MM.1S (cell line): ENCODE measurements around the gene TCOF1.

ENCODE experiments used
- DNase-seq: peaks from one replicate; pipeline ENCODE4 v3.0.0-alpha.2; 2015
- H2AFZ ChIP-seq: fragments of 300-600 bp; sonication (generic); 2 replicates; pipeline ENCODE4 v1.6.0; 2016; ENCODE audit warnings: antibody characterized with exemption, low read length
- H3F3A ChIP-seq: fragments of 300-600 bp; sonication (generic); 2 replicates; pipeline ENCODE4 v1.6.1; 2016; ENCODE audit warnings: mild to moderate bottlenecking, antibody characterized with exemption, low read length, moderate library complexity, mixed read lengths; ENCODE audit not compliant: insufficient read depth
- H3K27ac ChIP-seq: fragments of 300-600 bp; sonication (generic); 2 replicates; pipeline ENCODE4 v1.5.1; 2016; ENCODE audit warnings: mild to moderate bottlenecking, low read length
- H3K27me3 ChIP-seq: fragments of 300-600 bp; sonication (generic); replicated peaks from 2 replicates; pipeline ENCODE4 v1.6.0; 2016; ENCODE audit warnings: low read length; ENCODE audit not compliant: insufficient read depth
- H3K36me3 ChIP-seq: fragments of 300-600 bp; sonication (generic); replicated peaks from 2 replicates; pipeline ENCODE4 v1.6.1; 2016; ENCODE audit warnings: mild to moderate bottlenecking, low read length, mixed read lengths; ENCODE audit not compliant: insufficient read depth
- H3K4me1 ChIP-seq: fragments of 300-600 bp; sonication (generic); 2 replicates; pipeline ENCODE4 v1.6.1; 2016; ENCODE audit warnings: low read length, mixed read lengths
- H3K4me2 ChIP-seq: fragments of 300-600 bp; sonication (generic); 2 replicates; pipeline ENCODE4 v1.6.0; 2016; ENCODE audit warnings: low read depth, low read length
- H3K4me3 ChIP-seq: fragments of 300-600 bp; sonication (generic); 2 replicates; pipeline ENCODE4 v1.5.1; 2016; ENCODE audit warnings: low read length, mixed read lengths
- H3K79me2 ChIP-seq: fragments of 300-600 bp; sonication (generic); 2 replicates; pipeline ENCODE4 v1.6.1; 2016; ENCODE audit warnings: mixed run types, low read length, mixed read lengths
- H3K9ac ChIP-seq: fragments of 300-600 bp; sonication (generic); 2 replicates; pipeline ENCODE4 v1.6.1; 2016; ENCODE audit warnings: low read length, mixed read lengths
- H3K9me2 ChIP-seq: fragments of 300-600 bp; sonication (generic); replicated peaks from 2 replicates; pipeline ENCODE4 v1.6.1; 2016; ENCODE audit warnings: mild to moderate bottlenecking, low read length, mixed read lengths; ENCODE audit not compliant: insufficient read depth
- H3K9me3 ChIP-seq: fragments of 300-600 bp; sonication (generic); replicated peaks from 2 replicates; pipeline ENCODE4 v1.6.1; 2016; ENCODE audit warnings: mild to moderate bottlenecking, low read length, mixed read lengths; ENCODE audit not compliant: insufficient read depth
- H4K20me1 ChIP-seq: fragments of 300-600 bp; sonication (generic); 2 replicates; pipeline ENCODE4 v1.6.1; 2016; ENCODE audit warnings: mild to moderate bottlenecking, low read length, moderate library complexity, mixed read lengths; ENCODE audit not compliant: insufficient read depth
- CTCF ChIP-seq: fragments of 300-600 bp; sonication (generic); IDR thresholded peaks from 2 replicates; pipeline ENCODE4 v1.5.1; 2016; ENCODE audit warnings: antibody characterized with exemption, low read length, mixed read lengths
- EZH2 ChIP-seq: fragments of 300-600 bp; sonication (generic); optimal IDR thresholded peaks from 2 replicates; pipeline ENCODE3; 2017; ENCODE audit warnings: low read depth, mild to moderate bottlenecking, antibody characterized with exemption, low read length, mixed read lengths
- EZH2phosphoT487 ChIP-seq: fragments of 300-600 bp; sonication (generic); IDR thresholded peaks from 2 replicates; pipeline ENCODE4 v1.6.1; 2018; ENCODE audit warnings: antibody characterized with exemption, low read length

Gene TCOF1

GRCh38 chr5:150410524-150411244, 53.2 kb downstream of the TCOF1 start:
- Histone ChIP-seq H3F3A (peaks cover 21% of the 10 kb centered on the region), H3K4me2 (peak overlapping the region; percentile 94), H2AFZ (no peak overlapping the region), H3K9ac (peak overlapping the region; percentile 95), H3K9me2 (no peaks in the 10 kb centered on the region), H3K4me1 (peaks cover 20% of the 10 kb centered on the region), H3K27ac (peak overlapping the region; percentile 93), H3K79me2 (peaks cover 63% of the 10 kb centered on the region), H3K4me3 (peak overlapping the region; percentile 89), H3K36me3 (peaks cover 4% of the 10 kb centered on the region), H3K9me3 (no peaks in the 10 kb centered on the region), H3K27me3 (no peaks in the 10 kb centered on the region), H4K20me1 (0 out of 2 replicates have a peak, but pooled peaks cover 4% of the 10 kb centered on the region)
- TF ChIP-seq EZH2 (no peak), EZH2phosphoT487 (no peak), CTCF (no peak)
- DNase-seq, result peak; percentile 80

GRCh38 chr5:150411245-150411979, 53.9 kb downstream of the TCOF1 start:
- no peak for TF ChIP-seq CTCF
- TF ChIP-seq EZH2, result no peak
- no peak for TF ChIP-seq EZH2phosphoT487
- DNase-seq, result peak; percentile 85
- H3K9me2 ChIP-seq, result no peaks in the 10 kb centered on the region
- no peak overlapping the region for H2AFZ ChIP-seq
- peaks cover 21% of the 10 kb centered on the region for H3F3A ChIP-seq
- peaks cover 20% of the 10 kb centered on the region for H3K4me1 ChIP-seq
- peaks cover 4% of the 10 kb centered on the region for H3K36me3 ChIP-seq
- no peaks in the 10 kb centered on the region for H3K27me3 ChIP-seq
- 0 out of 2 replicates have a peak, but pooled peaks cover 4% of the 10 kb centered on the region for H4K20me1 ChIP-seq
- no peaks in the 10 kb centered on the region for H3K9me3 ChIP-seq
- H3K79me2 ChIP-seq, result peaks cover 62% of the 10 kb centered on the region
- H3K4me3 ChIP-seq, result peak overlapping the region; percentile 89
- peak overlapping the region; percentile 95 for H3K9ac ChIP-seq
- H3K27ac ChIP-seq, result peak overlapping the region; percentile 93
- H3K4me2 ChIP-seq, result peak overlapping the region; percentile 94

- Histone ChIP-seq H3K79me2 (peaks cover 51% of the 10 kb centered on the region), H3K4me2 (peak within 1 kb of the TSS; percentile 94), H3K4me3 (peak within 1 kb of the TSS; percentile 89), H3K27ac (peak within 1 kb of the TSS; percentile 93), H2AFZ (peak within 1 kb of the TSS; percentile 48), H3K9ac (peak within 1 kb of the TSS; percentile 95), H3K9me3 (no peaks in the 10 kb centered on the region), H3K9me2 (no peaks in the 10 kb centered on the region), H3K4me1 (peaks cover 20% of the 10 kb centered on the region), H3K36me3 (no peaks in the 10 kb centered on the region; the same call in 1 of the 2 replicates), H3F3A (peaks cover 21% of the 10 kb centered on the region), H4K20me1 (no peaks in the 10 kb centered on the region), H3K27me3 (no peaks in the 10 kb centered on the region)
- DNase-seq, result peak; percentile 99
- TF ChIP-seq EZH2phosphoT487 (no peak), EZH2 (no peak), CTCF (no peak)
Observed at GRCh38 chr5:150412319-150413175, 55.0 kb downstream of the TCOF1 start, which contains the start of gene CD74. TSS of gene CD74 (minus strand) at chr5:150412910. CDS start at chr5:150412749, 161 bp downstream.
